ENCODE data around the gene L3MBTL4. TPM values are rescaled to one million over a fixed set of nuclear protein-coding genes. Genes with fewer than 3 reads are reported as not detected.
"Not testable (repeated sequence)": the region's sequence is repeated elsewhere in the genome, so short reads cannot be mapped to it uniquely, and the experiment has no call there.

The L3MBTL4 gene
- total and polyA plus RNA-seq, 10 donors: 1.1 to 21.0 (median 12.7) TPM

GRCh38 chr18:6145645-6146306 is 268.9 kb downstream of the L3MBTL4 start:
- no peak overlapping the region for H3K27ac ChIP-seq
- H3K36me3 ChIP-seq: peaks cover 0 to 7% (median 0%) of the 10 kb centered on the region in 6 donors
- peaks cover 0 to 9% (median 0%) of the 10 kb centered on the region in 8 donors for H3K9me3 ChIP-seq
- no peak overlapping the region for H3K4me3 ChIP-seq
- H3K27me3 ChIP-seq (replicated peaks in 1 of 7): no peaks in the 10 kb centered on the region
- no peaks in the 10 kb centered on the region for H3K4me1 ChIP-seq
- WGBS, 5 donors: 85 to 95% (median 91%) methylated on average over 18 of the region's 18 CpGs
- intact Hi-C loops (cut with DNase I; ENCODE audit: low total_unique reads): no loop called here
- no peak for DNase-seq
- TF ChIP-seq POLR2A (IDR thresholded peaks at IDR 0.05) (no peak), POLR2AphosphoS5 (IDR thresholded peaks at IDR 0.05) (no peak), CTCF (IDR thresholded peaks at IDR 0.05 in 8 of 11, conservative IDR thresholded peaks at IDR 0.05 in 3 of 11) (no peak)

- DNase-seq: no peak
- H3K36me3 ChIP-seq: peaks cover 0 to 20% (median 0%) of the 10 kb centered on the region in 6 donors
- TF ChIP-seq POLR2AphosphoS5 (IDR thresholded peaks at IDR 0.05): no peak
- TF ChIP-seq CTCF (IDR thresholded peaks at IDR 0.05 in 8 of 11, conservative IDR thresholded peaks at IDR 0.05 in 3 of 11): no peak
- TF ChIP-seq POLR2A (IDR thresholded peaks at IDR 0.05): no peak
- 91 to 97% (median 94%) methylated on average over 3 of the region's 3 CpGs for WGBS, 5 donors
- H3K27ac ChIP-seq: no peak overlapping the region
- H3K4me3 ChIP-seq: no peak overlapping the region
- intact Hi-C loops (cut with DNase I; ENCODE audit: low total_unique reads): no loop called here
- peaks cover 0 to 24% (median 9%) of the 10 kb centered on the region in 8 donors for H3K9me3 ChIP-seq
- H3K4me1 ChIP-seq: peaks cover 0 to 7% (median 0%) of the 10 kb centered on the region in 6 donors
- H3K27me3 ChIP-seq (replicated peaks in 1 of 7): no peaks in the 10 kb centered on the region
Measured at GRCh38 chr18:6139007-6139406, 275.7 kb downstream of the L3MBTL4 start.

- WGBS, 5 donors: 83 to 96% (median 89%) methylated on average over 1 of the region's 1 CpG
- H3K4me3 ChIP-seq; H3K27ac ChIP-seq; H3K4me1 ChIP-seq; DNase-seq; intact Hi-C loops (cut with DNase I; ENCODE audit: low total_unique reads); H3K27me3 ChIP-seq (replicated peaks in 1 of 7): not testable (repeated sequence)
- H3K36me3 ChIP-seq: peaks cover 0 to 20% (median 0%) of the 10 kb centered on the region in 6 donors
- H3K9me3 ChIP-seq: peaks cover 0 to 24% (median 9%) of the 10 kb centered on the region in 8 donors
Measured at GRCh38 chr18:6135901-6136300, 278.8 kb downstream of the L3MBTL4 start.

GRCh38 chr18:6135029-6135428 is 279.7 kb downstream of the L3MBTL4 start:
- DNase-seq; H3K4me1 ChIP-seq; H3K27me3 ChIP-seq (replicated peaks in 1 of 7); H3K4me3 ChIP-seq; intact Hi-C loops (cut with DNase I; ENCODE audit: low total_unique reads); H3K27ac ChIP-seq: not testable (repeated sequence)
- Histone ChIP-seq H3K9me3 (peaks cover 0 to 24% (median 9%) of the 10 kb centered on the region in 8 donors), H3K36me3 (peaks cover 0 to 20% (median 0%) of the 10 kb centered on the region in 6 donors)
- 95 to 100% (median 98%) methylated on average over 2 of the region's 2 CpGs for WGBS, 5 donors

GRCh38 chr18:6132751-6133368 is 281.9 kb downstream of the L3MBTL4 start:
- H3K9me3 ChIP-seq: peaks cover 0 to 24% (median 9%) of the 10 kb centered on the region in 8 donors
- TF ChIP-seq POLR2A (IDR thresholded peaks at IDR 0.05): no peak
- no peak for TF ChIP-seq CTCF (IDR thresholded peaks at IDR 0.05 in 8 of 11, conservative IDR thresholded peaks at IDR 0.05 in 3 of 11)
- no peak for TF ChIP-seq POLR2AphosphoS5 (IDR thresholded peaks at IDR 0.05)
- no peak overlapping the region for H3K4me3 ChIP-seq
- no peak overlapping the region for H3K27ac ChIP-seq
- H3K27me3 ChIP-seq (replicated peaks in 1 of 7): no peaks in the 10 kb centered on the region
- H3K36me3 ChIP-seq: peaks cover 0 to 20% (median 0%) of the 10 kb centered on the region in 6 donors
- 89 to 94% (median 93%) methylated on average over 10 of the region's 10 CpGs for WGBS, 5 donors
- H3K4me1 ChIP-seq: peaks cover 0 to 7% (median 0%) of the 10 kb centered on the region in 6 donors
- DNase-seq: no peak
- intact Hi-C loops (cut with DNase I; ENCODE audit: low total_unique reads): no loop called here

Measured in spleen (tissue), 11 donors.